GM23338 (cell line): ENCODE measurements around the gene YIPF6. TPM values are rescaled to one million over a fixed set of nuclear protein-coding genes. Genes with fewer than 3 reads are reported as not detected.
"Not testable (repeated sequence)": the region's sequence is repeated elsewhere in the genome, so short reads cannot be mapped to it uniquely, and the experiment has no call there.

Source experiments
- ATAC-seq: fragments of 200-7000 bp; cut with Tn5 transposase; 3 replicates; pipeline ENCODE4 v1.9.1; 2020
- DNase-seq: peaks from one replicate; pipeline ENCODE4 v3.0.0-alpha.2; 2015; ENCODE audit warnings: low spot score
- H2AFZ ChIP-seq: fragments of 200-600 bp; sonication (generic); 2 replicates; pipeline ENCODE4 v1.8.0; 2016; ENCODE audit warnings: antibody characterized with exemption, mild to moderate bottlenecking, moderate library complexity
- H3F3A ChIP-seq: fragments of 200-600 bp; sonication (generic); replicated peaks from 2 replicates; pipeline ENCODE4 v1.8.0; 2017; ENCODE audit warnings: antibody characterized with exemption, mixed run types, low read depth
- H3K27ac ChIP-seq: fragments of 200-600 bp; sonication (generic); 2 replicates; pipeline ENCODE4 v1.6.1; 2016; ENCODE audit warnings: low read depth
- H3K27me3 ChIP-seq: fragments of 200-600 bp; sonication (generic); 2 replicates; pipeline ENCODE4 v1.8.0; 2016; ENCODE audit warnings: mild to moderate bottlenecking, mixed run types, moderate library complexity; ENCODE audit not compliant: insufficient read depth
- H3K36me3 ChIP-seq: fragments of 200-600 bp; sonication (generic); 2 replicates; pipeline ENCODE4 v1.8.0; 2016; ENCODE audit warnings: mild to moderate bottlenecking; ENCODE audit not compliant: insufficient read depth
- H3K4me1 ChIP-seq: fragments of 200-600 bp; sonication (generic); 2 replicates; pipeline ENCODE4 v1.8.0; 2016; ENCODE audit warnings: mild to moderate bottlenecking, moderate library complexity; ENCODE audit not compliant: insufficient read depth
- H3K4me2 ChIP-seq: fragments of 200-600 bp; sonication (generic); 2 replicates; pipeline ENCODE4 v1.7.1; 2017; ENCODE audit warnings: mixed run types
- H3K4me3 ChIP-seq: fragments of 200-600 bp; sonication (generic); 2 replicates; pipeline ENCODE4 v1.6.1; 2016; ENCODE audit warnings: mixed run types
- H3K79me2 ChIP-seq: fragments of 200-600 bp; sonication (generic); replicated peaks from 2 replicates; pipeline ENCODE4 v1.8.0; 2017; ENCODE audit warnings: mild to moderate bottlenecking; ENCODE audit not compliant: insufficient read depth
- H3K9me2 ChIP-seq: fragments of 200-600 bp; sonication (generic); 2 replicates; pipeline ENCODE4 v1.8.0; 2017; ENCODE audit not compliant: insufficient read depth
- H4K20me1 ChIP-seq: fragments of 200-600 bp; sonication (generic); replicated peaks from 2 replicates; pipeline ENCODE4 v1.8.0; 2017; ENCODE audit warnings: mild to moderate bottlenecking; ENCODE audit not compliant: insufficient read depth
- H3K27ac Mint-ChIP-seq: 2 replicates; pipeline ENCODE4 v1.8.0; 2020; ENCODE audit warnings: inconsistent platforms, mild to moderate bottlenecking, moderate library complexity, mixed read lengths
- H3K27me3 Mint-ChIP-seq: 3 replicates; pipeline ENCODE4 v1.8.0; 2022; ENCODE audit warnings: low read depth, mild to moderate bottlenecking, moderate library complexity, mixed read lengths, inconsistent platforms; ENCODE audit not compliant: insufficient read depth, poor library complexity
- H3K36me3 Mint-ChIP-seq: 3 replicates; pipeline ENCODE4 v1.8.0; 2021; ENCODE audit warnings: low read depth, mild to moderate bottlenecking, inconsistent platforms, moderate library complexity, mixed read lengths
- H3K4me1 Mint-ChIP-seq: 3 replicates; pipeline ENCODE4 v1.8.0; 2020; ENCODE audit warnings: mild to moderate bottlenecking, inconsistent platforms, mixed read lengths
- H3K4me3 Mint-ChIP-seq: 3 replicates; pipeline ENCODE4 v1.8.0; 2021; ENCODE audit warnings: moderate library complexity, mild to moderate bottlenecking, inconsistent platforms, mixed read lengths
- H3K9me3 Mint-ChIP-seq: 3 replicates; pipeline ENCODE4 v1.8.0; 2020; ENCODE audit warnings: moderate library complexity, mild to moderate bottlenecking, inconsistent platforms, mixed read lengths
- EZH2phosphoT487 ChIP-seq: fragments of 200-600 bp; sonication (generic); IDR thresholded peaks from one replicate; pipeline ENCODE4 v1.8.1; 2018; ENCODE audit warnings: antibody characterized with exemption; ENCODE audit not compliant: unreplicated experiment
- POLR2AphosphoS5 ChIP-seq: IDR thresholded peaks from 2 replicates; pipeline ENCODE4 v1.6.1; 2016; ENCODE audit warnings: antibody characterized with exemption, low read depth
- polyA plus RNA-seq: library from polyadenylated mRNA; unstranded; fragments of >200 nt; fragmentation: Nextera tagmentation; extraction: Ambion mirVana; gene quantifications from 2 replicates; pipeline ENCODE4 v1.2.1, GENCODE V29; 2016
- total RNA-seq: library from RNA; depleted of rRNA; stranded (reverse); fragments of >200 nt; shearing (Covaris generic); gene quantifications from 2 replicates; pipeline ENCODE4 v1.2.3, GENCODE V29; 2014
- TF ChIP-seq, protein P1 (sequence below): fragments of 250-450 bp; sonication (Bioruptor Pico); IDR thresholded peaks from 2 replicates; pipeline ENCODE4 v1.5.0; 2020; ENCODE audit warnings: mild to moderate bottlenecking, moderate library complexity
- TF ChIP-seq, protein P2 (sequence below): IDR thresholded peaks from one replicate; pipeline ENCODE4 v1.6.1; 2018; ENCODE audit warnings: antibody characterized with exemption; ENCODE audit not compliant: unreplicated experiment
- TF ChIP-seq, protein P3 (sequence below), 2 experiments: fragments of 200-600 bp in 1 of 2; sonication (generic) in 1 of 2; conservative IDR thresholded peaks; 2 replicates each; pipeline versions ENCODE4 v1.5.1 to v1.6.1; 2016 to 2017; ENCODE audit warnings: antibody characterized with exemption in 2 of 2, low read depth in 2 of 2, mild to moderate bottlenecking in 2 of 2, moderate library complexity in 1 of 2

Gene YIPF6
- total and polyA plus RNA-seq, 2 experiments from 2014 or later, result 37.1 to 40.5 TPM

DNA sequence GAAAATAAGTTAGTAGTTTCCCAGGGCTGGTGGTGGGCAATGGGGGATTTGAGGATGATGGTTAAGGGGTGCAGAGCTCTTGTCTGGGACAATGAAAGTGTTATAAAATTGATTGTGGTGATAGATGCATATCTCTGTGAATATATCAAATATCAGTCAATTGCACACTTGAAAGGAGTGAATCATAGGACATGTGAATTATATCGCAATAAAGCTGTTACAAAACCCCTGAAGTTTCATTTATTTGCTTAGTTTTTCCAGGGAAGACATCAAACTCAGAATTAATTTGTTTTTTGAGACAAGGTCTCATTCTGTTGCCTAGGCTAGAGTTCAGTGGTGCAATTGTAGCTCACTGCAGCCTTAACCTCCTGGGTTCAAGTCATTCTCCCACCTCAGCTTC is 17.9 kb upstream of the YIPF6 start (continued):
- TF ChIP-seq, protein P1, sequence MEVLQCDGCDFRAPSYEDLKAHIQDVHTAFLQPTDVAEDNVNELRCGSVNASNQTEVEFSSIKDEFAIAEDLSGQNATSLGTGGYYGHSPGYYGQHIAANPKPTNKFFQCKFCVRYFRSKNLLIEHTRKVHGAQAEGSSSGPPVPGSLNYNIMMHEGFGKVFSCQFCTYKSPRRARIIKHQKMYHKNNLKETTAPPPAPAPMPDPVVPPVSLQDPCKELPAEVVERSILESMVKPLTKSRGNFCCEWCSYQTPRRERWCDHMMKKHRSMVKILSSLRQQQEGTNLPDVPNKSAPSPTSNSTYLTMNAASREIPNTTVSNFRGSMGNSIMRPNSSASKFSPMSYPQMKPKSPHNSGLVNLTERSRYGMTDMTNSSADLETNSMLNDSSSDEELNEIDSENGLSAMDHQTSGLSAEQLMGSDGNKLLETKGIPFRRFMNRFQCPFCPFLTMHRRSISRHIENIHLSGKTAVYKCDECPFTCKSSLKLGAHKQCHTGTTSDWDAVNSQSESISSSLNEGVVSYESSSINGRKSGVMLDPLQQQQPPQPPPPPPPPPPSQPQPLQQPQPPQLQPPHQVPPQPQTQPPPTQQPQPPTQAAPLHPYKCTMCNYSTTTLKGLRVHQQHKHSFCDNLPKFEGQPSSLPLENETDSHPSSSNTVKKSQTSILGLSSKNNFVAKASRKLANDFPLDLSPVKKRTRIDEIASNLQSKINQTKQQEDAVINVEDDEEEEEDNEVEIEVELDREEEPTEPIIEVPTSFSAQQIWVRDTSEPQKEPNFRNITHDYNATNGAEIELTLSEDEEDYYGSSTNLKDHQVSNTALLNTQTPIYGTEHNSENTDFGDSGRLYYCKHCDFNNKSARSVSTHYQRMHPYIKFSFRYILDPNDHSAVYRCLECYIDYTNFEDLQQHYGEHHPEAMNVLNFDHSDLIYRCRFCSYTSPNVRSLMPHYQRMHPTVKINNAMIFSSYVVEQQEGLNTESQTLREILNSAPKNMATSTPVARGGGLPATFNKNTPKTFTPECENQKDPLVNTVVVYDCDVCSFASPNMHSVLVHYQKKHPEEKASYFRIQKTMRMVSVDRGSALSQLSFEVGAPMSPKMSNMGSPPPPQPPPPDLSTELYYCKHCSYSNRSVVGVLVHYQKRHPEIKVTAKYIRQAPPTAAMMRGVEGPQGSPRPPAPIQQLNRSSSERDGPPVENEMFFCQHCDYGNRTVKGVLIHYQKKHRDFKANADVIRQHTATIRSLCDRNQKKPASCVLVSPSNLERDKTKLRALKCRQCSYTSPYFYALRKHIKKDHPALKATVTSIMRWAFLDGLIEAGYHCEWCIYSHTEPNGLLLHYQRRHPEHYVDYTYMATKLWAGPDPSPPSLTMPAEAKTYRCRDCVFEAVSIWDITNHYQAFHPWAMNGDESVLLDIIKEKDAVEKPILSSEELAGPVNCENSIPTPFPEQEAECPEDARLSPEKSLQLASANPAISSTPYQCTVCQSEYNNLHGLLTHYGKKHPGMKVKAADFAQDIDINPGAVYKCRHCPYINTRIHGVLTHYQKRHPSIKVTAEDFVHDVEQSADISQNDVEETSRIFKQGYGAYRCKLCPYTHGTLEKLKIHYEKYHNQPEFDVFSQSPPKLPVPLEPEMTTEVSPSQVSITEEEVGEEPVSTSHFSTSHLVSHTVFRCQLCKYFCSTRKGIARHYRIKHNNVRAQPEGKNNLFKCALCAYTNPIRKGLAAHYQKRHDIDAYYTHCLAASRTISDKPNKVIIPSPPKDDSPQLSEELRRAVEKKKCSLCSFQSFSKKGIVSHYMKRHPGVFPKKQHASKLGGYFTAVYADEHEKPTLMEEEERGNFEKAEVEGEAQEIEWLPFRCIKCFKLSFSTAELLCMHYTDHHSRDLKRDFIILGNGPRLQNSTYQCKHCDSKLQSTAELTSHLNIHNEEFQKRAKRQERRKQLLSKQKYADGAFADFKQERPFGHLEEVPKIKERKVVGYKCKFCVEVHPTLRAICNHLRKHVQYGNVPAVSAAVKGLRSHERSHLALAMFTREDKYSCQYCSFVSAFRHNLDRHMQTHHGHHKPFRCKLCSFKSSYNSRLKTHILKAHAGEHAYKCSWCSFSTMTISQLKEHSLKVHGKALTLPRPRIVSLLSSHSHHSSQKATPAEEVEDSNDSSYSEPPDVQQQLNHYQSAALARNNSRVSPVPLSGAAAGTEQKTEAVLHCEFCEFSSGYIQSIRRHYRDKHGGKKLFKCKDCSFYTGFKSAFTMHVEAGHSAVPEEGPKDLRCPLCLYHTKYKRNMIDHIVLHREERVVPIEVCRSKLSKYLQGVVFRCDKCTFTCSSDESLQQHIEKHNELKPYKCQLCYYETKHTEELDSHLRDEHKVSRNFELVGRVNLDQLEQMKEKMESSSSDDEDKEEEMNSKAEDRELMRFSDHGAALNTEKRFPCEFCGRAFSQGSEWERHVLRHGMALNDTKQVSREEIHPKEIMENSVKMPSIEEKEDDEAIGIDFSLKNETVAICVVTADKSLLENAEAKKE, result no peak
- no peak for TF ChIP-seq EZH2phosphoT487

DNA sequence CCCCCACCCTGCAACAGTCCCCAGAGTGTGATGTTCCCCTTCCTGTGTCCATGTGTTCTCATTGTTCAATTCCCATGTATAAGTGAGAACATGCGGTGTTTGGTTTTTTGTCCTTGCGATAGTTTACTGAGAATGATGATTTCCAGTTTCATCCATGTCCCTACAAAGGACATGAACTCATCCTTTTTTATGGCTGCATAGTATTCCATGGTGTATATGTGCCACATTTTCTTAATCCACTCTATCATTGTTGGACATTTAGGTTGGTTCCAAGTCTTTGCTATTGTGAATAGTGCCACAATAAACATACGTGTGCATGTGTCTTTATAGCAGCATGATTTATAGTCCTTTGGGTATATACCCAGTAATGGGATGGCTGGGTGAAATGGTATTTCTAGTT is 12.7 kb upstream of the YIPF6 start:
- H3K4me2 ChIP-seq, H3K27me3 Mint-ChIP-seq: not testable (repeated sequence)

DNA sequence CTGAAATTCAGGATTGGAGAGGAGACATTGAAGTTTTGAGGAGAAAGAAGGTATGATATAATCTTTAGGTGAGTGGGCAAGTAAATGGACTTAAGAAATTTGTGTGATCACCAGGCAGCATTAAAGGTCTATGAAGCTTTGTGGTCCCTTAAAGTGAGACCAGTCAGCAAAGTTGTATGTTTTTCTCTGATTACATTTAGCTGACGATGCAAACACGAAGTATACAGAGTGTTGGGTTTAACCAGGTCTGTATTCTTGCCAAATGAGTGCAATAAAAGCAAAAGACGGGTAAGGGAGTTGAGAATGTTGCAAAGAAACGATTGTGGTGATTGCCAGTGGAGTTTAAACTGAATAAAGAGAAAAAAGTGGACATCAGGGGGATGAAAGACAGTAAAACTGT is 11.6 kb upstream of the YIPF6 start:
- no peak overlapping the region for H2AFZ ChIP-seq
- H4K20me1 ChIP-seq, result no peaks in the 10 kb centered on the region
- no peaks in the 10 kb centered on the region for H3K4me1 ChIP-seq
- no peaks in the 10 kb centered on the region for H3K27me3 ChIP-seq
- H3K4me3 ChIP-seq, result no peak overlapping the region
- no peaks in the 10 kb centered on the region for H3K36me3 ChIP-seq
- H3F3A ChIP-seq, result no peaks in the 10 kb centered on the region
- no peaks in the 10 kb centered on the region for H3K9me3 Mint-ChIP-seq
- H3K27ac ChIP-seq, result no peak overlapping the region
- no peaks in the 10 kb centered on the region for H3K4me1 Mint-ChIP-seq
- no peaks in the 10 kb centered on the region for H3K9me2 ChIP-seq
- no peaks in the 10 kb centered on the region for H3K79me2 ChIP-seq
- H3K4me2 ChIP-seq, result no peak overlapping the region
- H3K27ac Mint-ChIP-seq, result no peak overlapping the region
- no peaks in the 10 kb centered on the region for H3K36me3 Mint-ChIP-seq
- ATAC-seq, result no peak
- H3K27me3 Mint-ChIP-seq, result no peaks in the 10 kb centered on the region
- H3K4me3 Mint-ChIP-seq, result no peak overlapping the region
- no peak for DNase-seq
- TF ChIP-seq EZH2phosphoT487, result no peak
- TF ChIP-seq, protein P2, sequence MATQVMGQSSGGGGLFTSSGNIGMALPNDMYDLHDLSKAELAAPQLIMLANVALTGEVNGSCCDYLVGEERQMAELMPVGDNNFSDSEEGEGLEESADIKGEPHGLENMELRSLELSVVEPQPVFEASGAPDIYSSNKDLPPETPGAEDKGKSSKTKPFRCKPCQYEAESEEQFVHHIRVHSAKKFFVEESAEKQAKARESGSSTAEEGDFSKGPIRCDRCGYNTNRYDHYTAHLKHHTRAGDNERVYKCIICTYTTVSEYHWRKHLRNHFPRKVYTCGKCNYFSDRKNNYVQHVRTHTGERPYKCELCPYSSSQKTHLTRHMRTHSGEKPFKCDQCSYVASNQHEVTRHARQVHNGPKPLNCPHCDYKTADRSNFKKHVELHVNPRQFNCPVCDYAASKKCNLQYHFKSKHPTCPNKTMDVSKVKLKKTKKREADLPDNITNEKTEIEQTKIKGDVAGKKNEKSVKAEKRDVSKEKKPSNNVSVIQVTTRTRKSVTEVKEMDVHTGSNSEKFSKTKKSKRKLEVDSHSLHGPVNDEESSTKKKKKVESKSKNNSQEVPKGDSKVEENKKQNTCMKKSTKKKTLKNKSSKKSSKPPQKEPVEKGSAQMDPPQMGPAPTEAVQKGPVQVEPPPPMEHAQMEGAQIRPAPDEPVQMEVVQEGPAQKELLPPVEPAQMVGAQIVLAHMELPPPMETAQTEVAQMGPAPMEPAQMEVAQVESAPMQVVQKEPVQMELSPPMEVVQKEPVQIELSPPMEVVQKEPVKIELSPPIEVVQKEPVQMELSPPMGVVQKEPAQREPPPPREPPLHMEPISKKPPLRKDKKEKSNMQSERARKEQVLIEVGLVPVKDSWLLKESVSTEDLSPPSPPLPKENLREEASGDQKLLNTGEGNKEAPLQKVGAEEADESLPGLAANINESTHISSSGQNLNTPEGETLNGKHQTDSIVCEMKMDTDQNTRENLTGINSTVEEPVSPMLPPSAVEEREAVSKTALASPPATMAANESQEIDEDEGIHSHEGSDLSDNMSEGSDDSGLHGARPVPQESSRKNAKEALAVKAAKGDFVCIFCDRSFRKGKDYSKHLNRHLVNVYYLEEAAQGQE, result no peak
- no peak for TF ChIP-seq POLR2AphosphoS5
- TF ChIP-seq, protein P3, sequence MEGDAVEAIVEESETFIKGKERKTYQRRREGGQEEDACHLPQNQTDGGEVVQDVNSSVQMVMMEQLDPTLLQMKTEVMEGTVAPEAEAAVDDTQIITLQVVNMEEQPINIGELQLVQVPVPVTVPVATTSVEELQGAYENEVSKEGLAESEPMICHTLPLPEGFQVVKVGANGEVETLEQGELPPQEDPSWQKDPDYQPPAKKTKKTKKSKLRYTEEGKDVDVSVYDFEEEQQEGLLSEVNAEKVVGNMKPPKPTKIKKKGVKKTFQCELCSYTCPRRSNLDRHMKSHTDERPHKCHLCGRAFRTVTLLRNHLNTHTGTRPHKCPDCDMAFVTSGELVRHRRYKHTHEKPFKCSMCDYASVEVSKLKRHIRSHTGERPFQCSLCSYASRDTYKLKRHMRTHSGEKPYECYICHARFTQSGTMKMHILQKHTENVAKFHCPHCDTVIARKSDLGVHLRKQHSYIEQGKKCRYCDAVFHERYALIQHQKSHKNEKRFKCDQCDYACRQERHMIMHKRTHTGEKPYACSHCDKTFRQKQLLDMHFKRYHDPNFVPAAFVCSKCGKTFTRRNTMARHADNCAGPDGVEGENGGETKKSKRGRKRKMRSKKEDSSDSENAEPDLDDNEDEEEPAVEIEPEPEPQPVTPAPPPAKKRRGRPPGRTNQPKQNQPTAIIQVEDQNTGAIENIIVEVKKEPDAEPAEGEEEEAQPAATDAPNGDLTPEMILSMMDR (conservative IDR thresholded peaks at IDR 0.05; ENCODE audit: low read depth in 2 of 2), result no peak

More for the DNA sequence above, 12.7 kb upstream of the YIPF6 start:
- not testable (repeated sequence) for H3K79me2 ChIP-seq, H3F3A ChIP-seq, H3K4me1 ChIP-seq, DNase-seq, H3K4me1 Mint-ChIP-seq, ATAC-seq, H3K9me3 Mint-ChIP-seq, H3K27me3 ChIP-seq, H4K20me1 ChIP-seq, H3K9me2 ChIP-seq, H3K36me3 Mint-ChIP-seq, H3K27ac Mint-ChIP-seq, H3K4me3 ChIP-seq, H3K27ac ChIP-seq, H3K4me3 Mint-ChIP-seq, H2AFZ ChIP-seq, H3K36me3 ChIP-seq
